OCI-LY7 (cell line): ENCODE data around the gene CEACAM6. TPM values are rescaled to one million over a fixed set of nuclear protein-coding genes. Genes with fewer than 3 reads are reported as not detected.

Experiments used
- BruUV-seq: library from RNA; stranded (reverse); fragments of 400-500 nt; replicated peaks from 2 replicates; lab custom pipeline; 2021; lab: Mats Ljungman, UMichigan
- CTCF ChIA-PET: fragments of 300-600 bp; sonication (Branson Sonifier 250); formaldehyde crosslinking; loops from one replicate; lab custom pipeline; 2022; ENCODE audit warnings: antibody characterized with exemption; ENCODE audit not compliant: unreplicated experiment; lab: Charles Lee
- POLR2A ChIA-PET: fragments of 300-600 bp; sonication (Branson Sonifier 250); formaldehyde crosslinking; loops from one replicate; lab custom pipeline; 2022; ENCODE audit warnings: antibody characterized with exemption; lab: Charles Lee
- DNase-seq: peaks from one replicate; pipeline ENCODE4 v3.0.0-alpha.2; 2015; ENCODE audit warnings: low spot score
- H2AFZ ChIP-seq: fragments of 200-600 bp; sonication (generic), shearing (Covaris generic); 2 replicates; pipeline ENCODE4 v1.6.1; 2014; ENCODE audit warnings: mild to moderate bottlenecking, antibody characterized with exemption, low read length, moderate library complexity
- H3K27ac ChIP-seq: fragments of 200-600 bp; sonication (generic); 2 replicates; pipeline ENCODE4 v1.5.1; 2014; ENCODE audit warnings: mixed run types, low read depth, mild to moderate bottlenecking, moderate library complexity, low read length, inconsistent platforms; ENCODE audit not compliant: poor library complexity, severe bottlenecking
- H3K36me3 ChIP-seq: fragments of 200-600 bp; sonication (generic); 2 replicates; pipeline ENCODE4 v1.6.1; 2014; ENCODE audit warnings: mild to moderate bottlenecking, antibody characterized with exemption, low read length, moderate library complexity, mixed read lengths; ENCODE audit not compliant: insufficient read depth
- H3K4me1 ChIP-seq: fragments of 200-600 bp; sonication (generic); 2 replicates; pipeline ENCODE4 v1.5.1; 2014; ENCODE audit warnings: mild to moderate bottlenecking, low read length; ENCODE audit not compliant: insufficient read depth, poor library complexity, severe bottlenecking
- H3K4me2 ChIP-seq: fragments of 200-600 bp; sonication (generic); 2 replicates; pipeline ENCODE4 v1.6.1; 2014; ENCODE audit warnings: mild to moderate bottlenecking, low read length
- H3K4me3 ChIP-seq: fragments of 200-600 bp; sonication (generic); 2 replicates; pipeline ENCODE4 v1.5.1; 2014; ENCODE audit warnings: mild to moderate bottlenecking, low read depth, low read length; ENCODE audit not compliant: poor library complexity, severe bottlenecking
- H3K79me2 ChIP-seq: fragments of 200-600 bp; sonication (generic); 2 replicates; pipeline ENCODE4 v1.6.1; 2016; ENCODE audit warnings: low read depth, mild to moderate bottlenecking, low read length, moderate library complexity, mixed read lengths; ENCODE audit not compliant: insufficient read depth
- H3K9me2 ChIP-seq: fragments of 200-600 bp; sonication (generic); 2 replicates; pipeline ENCODE4 v1.6.1; 2016; ENCODE audit warnings: mild to moderate bottlenecking, low read length, mixed read lengths; ENCODE audit not compliant: insufficient read depth
- H3K9me3 ChIP-seq: fragments of 200-600 bp; sonication (generic); 2 replicates; pipeline ENCODE4 v1.6.1; 2014; ENCODE audit warnings: mild to moderate bottlenecking, mixed run types, low read length, mixed read lengths
- H4K20me1 ChIP-seq: fragments of 200-600 bp; sonication (generic); 2 replicates; pipeline ENCODE4 v1.6.1; 2014; ENCODE audit warnings: mild to moderate bottlenecking, antibody characterized with exemption, low read length, moderate library complexity, mixed read lengths; ENCODE audit not compliant: insufficient read depth
- CTCF ChIP-seq: fragments of 200-600 bp; sonication (generic); conservative IDR thresholded peaks from 2 replicates; pipeline ENCODE4 v1.5.1; 2014; ENCODE audit warnings: mild to moderate bottlenecking, antibody characterized with exemption, low read length, moderate library complexity, mixed read lengths
- EZH2phosphoT487 ChIP-seq: fragments of 200-600 bp; sonication (generic); IDR thresholded peaks from 2 replicates; pipeline ENCODE4 v1.6.1; 2018; ENCODE audit warnings: low read depth, borderline replicate concordance, mild to moderate bottlenecking, mixed run types, antibody characterized with exemption, low read length, moderate library complexity, mixed read lengths
- intact Hi-C: fragments of 100-400 bp; cut with micrococcal nuclease; formaldehyde crosslinking; loops from one replicate; pipeline ENCODE4 v1.10.0; 2022; ENCODE audit not compliant: unreplicated experiment
- total RNA-seq, 2 experiments: library from RNA; depleted of rRNA in 1 of 2; stranded (reverse); fragments of >200 nt in 1 of 2; shearing (Covaris generic) in 1 of 2; gene quantifications; 2 replicates each; pipeline ENCODE4 v1.2.3, GENCODE V29; 2014 to 2022

Gene CEACAM6
- total RNA-seq, 2 experiments from 2014 or later = not detected

DNA sequence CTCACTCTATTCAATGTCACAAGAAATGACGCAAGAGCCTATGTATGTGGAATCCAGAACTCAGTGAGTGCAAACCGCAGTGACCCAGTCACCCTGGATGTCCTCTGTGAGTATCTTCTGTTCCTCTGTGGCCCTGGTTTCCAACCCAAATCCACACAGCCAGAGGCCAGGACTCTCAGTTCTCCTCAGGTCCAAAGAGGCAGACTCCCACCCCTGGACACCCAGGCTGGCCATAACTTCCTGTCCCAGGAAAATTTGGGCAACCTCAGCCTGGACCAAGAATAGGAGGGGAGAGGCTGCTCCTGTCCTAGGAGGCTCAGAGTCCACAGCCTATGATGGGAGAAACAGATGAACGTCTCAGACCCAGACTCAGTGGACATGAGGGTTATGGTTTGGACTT lies 35.2 kb upstream of the CEACAM6 start:
- Histone ChIP-seq H3K27ac (no peak overlapping the region), H3K79me2 (no peaks in the 10 kb centered on the region), H3K4me1 (no peaks in the 10 kb centered on the region), H3K9me2 (no peaks in the 10 kb centered on the region), H2AFZ (no peak overlapping the region), H3K4me3 (no peak overlapping the region), H3K4me2 (no peak overlapping the region), H4K20me1 (no peaks in the 10 kb centered on the region), H3K36me3 (no peaks in the 10 kb centered on the region), H3K9me3 (no peaks in the 10 kb centered on the region)
- DNase-seq = no peak
- TF ChIP-seq EZH2phosphoT487 (no peak), CTCF (no peak)
- ChIA-PET POLR2A (no interaction called here), CTCF (no interaction called here)
- intact Hi-C loops = no loop called here
- BruUV-seq = no TSS peak

GRCh38 chr19:41726493-41726892 lies 28.8 kb upstream of the CEACAM6 start:
- no peaks in the 10 kb centered on the region for H4K20me1 ChIP-seq
- ChIA-PET POLR2A (interaction anchor here (1.0 kb wide), 1 partner anchor 58 kb away, joined by 3 read pairs; no protein-coding TSS in a partner anchor), CTCF (no interaction called here)
- no peaks in the 10 kb centered on the region for H3K79me2 ChIP-seq
- no TSS peak for BruUV-seq
- H3K4me3 ChIP-seq = no peak overlapping the region
- DNase-seq = no peak
- intact Hi-C loops = no loop called here
- H3K9me2 ChIP-seq = no peaks in the 10 kb centered on the region
- no peak overlapping the region for H3K27ac ChIP-seq
- TF ChIP-seq CTCF (0 out of 2 replicates have a peak, but pooled peaks have one; percentile 27), EZH2phosphoT487 (no peak)
- H3K36me3 ChIP-seq = no peaks in the 10 kb centered on the region
- H2AFZ ChIP-seq = no peak overlapping the region
- no peak overlapping the region for H3K4me2 ChIP-seq
- no peaks in the 10 kb centered on the region for H3K9me3 ChIP-seq
- H3K4me1 ChIP-seq = no peaks in the 10 kb centered on the region

- TF ChIP-seq EZH2phosphoT487 = no peak
- TF ChIP-seq CTCF = no peak
- no peaks in the 10 kb centered on the region for H3K4me1 ChIP-seq
- H4K20me1 ChIP-seq = no peaks in the 10 kb centered on the region
- BruUV-seq = no TSS peak
- H3K79me2 ChIP-seq = no peaks in the 10 kb centered on the region
- H3K27ac ChIP-seq = no peak overlapping the region
- H3K4me2 ChIP-seq = no peak overlapping the region
- DNase-seq = no peak
- no peak overlapping the region for H2AFZ ChIP-seq
- intact Hi-C loops = no loop called here
- H3K9me3 ChIP-seq = no peaks in the 10 kb centered on the region
- ChIA-PET CTCF (no interaction called here), POLR2A (no interaction called here)
- no peak overlapping the region for H3K4me3 ChIP-seq
- H3K9me2 ChIP-seq = no peaks in the 10 kb centered on the region
- H3K36me3 ChIP-seq = no peaks in the 10 kb centered on the region
These were observed 21.2 kb upstream of the CEACAM6 start for GRCh38 chr19:41734156-41734555.
